Measurements from ENCODE around the gene ADGRL2.

- TF ChIP-seq, protein P1, sequence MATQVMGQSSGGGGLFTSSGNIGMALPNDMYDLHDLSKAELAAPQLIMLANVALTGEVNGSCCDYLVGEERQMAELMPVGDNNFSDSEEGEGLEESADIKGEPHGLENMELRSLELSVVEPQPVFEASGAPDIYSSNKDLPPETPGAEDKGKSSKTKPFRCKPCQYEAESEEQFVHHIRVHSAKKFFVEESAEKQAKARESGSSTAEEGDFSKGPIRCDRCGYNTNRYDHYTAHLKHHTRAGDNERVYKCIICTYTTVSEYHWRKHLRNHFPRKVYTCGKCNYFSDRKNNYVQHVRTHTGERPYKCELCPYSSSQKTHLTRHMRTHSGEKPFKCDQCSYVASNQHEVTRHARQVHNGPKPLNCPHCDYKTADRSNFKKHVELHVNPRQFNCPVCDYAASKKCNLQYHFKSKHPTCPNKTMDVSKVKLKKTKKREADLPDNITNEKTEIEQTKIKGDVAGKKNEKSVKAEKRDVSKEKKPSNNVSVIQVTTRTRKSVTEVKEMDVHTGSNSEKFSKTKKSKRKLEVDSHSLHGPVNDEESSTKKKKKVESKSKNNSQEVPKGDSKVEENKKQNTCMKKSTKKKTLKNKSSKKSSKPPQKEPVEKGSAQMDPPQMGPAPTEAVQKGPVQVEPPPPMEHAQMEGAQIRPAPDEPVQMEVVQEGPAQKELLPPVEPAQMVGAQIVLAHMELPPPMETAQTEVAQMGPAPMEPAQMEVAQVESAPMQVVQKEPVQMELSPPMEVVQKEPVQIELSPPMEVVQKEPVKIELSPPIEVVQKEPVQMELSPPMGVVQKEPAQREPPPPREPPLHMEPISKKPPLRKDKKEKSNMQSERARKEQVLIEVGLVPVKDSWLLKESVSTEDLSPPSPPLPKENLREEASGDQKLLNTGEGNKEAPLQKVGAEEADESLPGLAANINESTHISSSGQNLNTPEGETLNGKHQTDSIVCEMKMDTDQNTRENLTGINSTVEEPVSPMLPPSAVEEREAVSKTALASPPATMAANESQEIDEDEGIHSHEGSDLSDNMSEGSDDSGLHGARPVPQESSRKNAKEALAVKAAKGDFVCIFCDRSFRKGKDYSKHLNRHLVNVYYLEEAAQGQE (IDR thresholded peaks at IDR 0.05; ENCODE audit: insufficient read depth in 1 of 2, low read depth in 2 of 2, low read length in 1 of 2) = no peak
- TF ChIP-seq CTCF (IDR thresholded peaks at IDR 0.05) = no peak
- TF ChIP-seq TCF7L2 (IDR thresholded peaks at IDR 0.05; ENCODE audit: low read depth, low read length) = no peak
- no peak for TF ChIP-seq POLR2AphosphoS5 (IDR thresholded peaks at IDR 0.05; ENCODE audit: low read depth, low read length)
Measured at GRCh38 chr1:81792184-81792583, 8.6 kb upstream of the ADGRL2 start.
